ENCODE results near the gene KSR1.

GRCh38 chr17:27457731-27458523, 1.7 kb downstream of the KSR1 start:
- TF ChIP-seq POLR2A (IDR thresholded peaks at IDR 0.05) (no peak), POLR2AphosphoS5 (IDR thresholded peaks at IDR 0.05) (no peak)
- TF ChIP-seq, protein P1, sequence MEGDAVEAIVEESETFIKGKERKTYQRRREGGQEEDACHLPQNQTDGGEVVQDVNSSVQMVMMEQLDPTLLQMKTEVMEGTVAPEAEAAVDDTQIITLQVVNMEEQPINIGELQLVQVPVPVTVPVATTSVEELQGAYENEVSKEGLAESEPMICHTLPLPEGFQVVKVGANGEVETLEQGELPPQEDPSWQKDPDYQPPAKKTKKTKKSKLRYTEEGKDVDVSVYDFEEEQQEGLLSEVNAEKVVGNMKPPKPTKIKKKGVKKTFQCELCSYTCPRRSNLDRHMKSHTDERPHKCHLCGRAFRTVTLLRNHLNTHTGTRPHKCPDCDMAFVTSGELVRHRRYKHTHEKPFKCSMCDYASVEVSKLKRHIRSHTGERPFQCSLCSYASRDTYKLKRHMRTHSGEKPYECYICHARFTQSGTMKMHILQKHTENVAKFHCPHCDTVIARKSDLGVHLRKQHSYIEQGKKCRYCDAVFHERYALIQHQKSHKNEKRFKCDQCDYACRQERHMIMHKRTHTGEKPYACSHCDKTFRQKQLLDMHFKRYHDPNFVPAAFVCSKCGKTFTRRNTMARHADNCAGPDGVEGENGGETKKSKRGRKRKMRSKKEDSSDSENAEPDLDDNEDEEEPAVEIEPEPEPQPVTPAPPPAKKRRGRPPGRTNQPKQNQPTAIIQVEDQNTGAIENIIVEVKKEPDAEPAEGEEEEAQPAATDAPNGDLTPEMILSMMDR (IDR thresholded peaks at IDR 0.05) = no peak
